IPS-11a (cell line): ENCODE data around the gene FUBP3.

ENCODE experiments used
- H3K4me3 ChIP-seq: one replicate; pipeline ENCODE4 v1.5.1; 2013; ENCODE audit warnings: low read depth, low read length, control low read depth

FUBP3 gene

GRCh38 chr9:130633336-130634190, 54.2 kb downstream of the FUBP3 start:
- no peak overlapping the region for H3K4me3 ChIP-seq

- no peak overlapping the region for H3K4me3 ChIP-seq
Observed at GRCh38 chr9:130634191-130634768, 54.9 kb downstream of the FUBP3 start.

GRCh38 chr9:130634801-130635200, 55.4 kb downstream of the FUBP3 start:
- H3K4me3 ChIP-seq = no peak overlapping the region

- no peak overlapping the region for H3K4me3 ChIP-seq
Observed at GRCh38 chr9:130635306-130635705, 55.9 kb downstream of the FUBP3 start.

- H3K4me3 ChIP-seq = no peak overlapping the region
Observed at GRCh38 chr9:130635721-130636647, 56.6 kb downstream of the FUBP3 start.

- H3K4me3 ChIP-seq = no peak overlapping the region
Observed at GRCh38 chr9:130636648-130637020, 57.3 kb downstream of the FUBP3 start.

GRCh38 chr9:130638284-130639123, 59.1 kb downstream of the FUBP3 start:
- H3K4me3 ChIP-seq = no peak overlapping the region

- H3K4me3 ChIP-seq = no peak overlapping the region
Observed at GRCh38 chr9:130639124-130639765, 59.9 kb downstream of the FUBP3 start.

GRCh38 chr9:130639866-130640555, 60.6 kb downstream of the FUBP3 start:
- H3K4me3 ChIP-seq = no peak overlapping the region

GRCh38 chr9:130640681-130641080, 61.3 kb downstream of the FUBP3 start:
- no peak overlapping the region for H3K4me3 ChIP-seq

GRCh38 chr9:130642926-130643325, 63.5 kb downstream of the FUBP3 start:
- H3K4me3 ChIP-seq = no peak overlapping the region

GRCh38 chr9:130651221-130651620, 71.8 kb downstream of the FUBP3 start:
- H3K4me3 ChIP-seq = no peak overlapping the region

GRCh38 chr9:130651752-130652151, 72.4 kb downstream of the FUBP3 start:
- H3K4me3 ChIP-seq = no peak overlapping the region

GRCh38 chr9:130654879-130655278, 75.5 kb downstream of the FUBP3 start:
- no peak overlapping the region for H3K4me3 ChIP-seq

GRCh38 chr9:130658893-130659698, 79.7 kb downstream of the FUBP3 start:
- H3K4me3 ChIP-seq = no peak overlapping the region

GRCh38 chr9:130659699-130660248, 80.4 kb downstream of the FUBP3 start:
- peak overlapping the region; percentile 13 for H3K4me3 ChIP-seq

- no peak overlapping the region for H3K4me3 ChIP-seq
Observed at GRCh38 chr9:130660326-130660682, 80.9 kb downstream of the FUBP3 start.

GRCh38 chr9:130660683-130661450, 81.5 kb downstream of the FUBP3 start:
- H3K4me3 ChIP-seq = no peak overlapping the region
